Measurements from ENCODE around the gene DIABLO.
A peak's percentile ranks its signal among the peaks of the same experiment; 100 is the strongest.
"Not testable (repeated sequence)": the region's sequence is repeated elsewhere in the genome, so short reads cannot be mapped to it uniquely, and the experiment has no call there.

The DIABLO gene

GRCh38 chr12:122225683-122226365, at the start of gene DIABLO:
Gene DIABLO (minus strand): TSS chr12:122226052. CDS start chr12:122226014, 38 bp downstream.
- peak; percentile 100 for DNase-seq (ENCODE audit: low read depth in 2 of 2)

GRCh38 chr12:122275459-122275858, 49.6 kb upstream of the DIABLO start:
- no peak for DNase-seq (ENCODE audit: low read depth in 2 of 2)

GRCh38 chr12:122266230-122266901, 40.5 kb upstream of the DIABLO start, which contains the start of gene VPS33A:
Gene VPS33A (minus strand): TSS chr12:122266494. CDS start chr12:122266408, 86 bp downstream.
- peak; percentile 96 for DNase-seq (ENCODE audit: low read depth in 2 of 2)

GRCh38 chr12:122265886-122266229, 40.0 kb upstream of the DIABLO start:
- peak in 1 of 2 donors; percentile 15 for DNase-seq (ENCODE audit: low read depth in 2 of 2)

GRCh38 chr12:122265476-122265875, 39.6 kb upstream of the DIABLO start:
- DNase-seq (ENCODE audit: low read depth in 2 of 2) = no peak

- DNase-seq (ENCODE audit: low read depth in 2 of 2) = not testable (repeated sequence)
Observed at GRCh38 chr12:122260735-122261134, 34.9 kb upstream of the DIABLO start.

GRCh38 chr12:122258939-122259338, 33.1 kb upstream of the DIABLO start:
- not testable (repeated sequence) for DNase-seq (ENCODE audit: low read depth in 2 of 2)

- DNase-seq (ENCODE audit: low read depth in 2 of 2) = not testable (repeated sequence)
Observed at GRCh38 chr12:122258462-122258861, 32.6 kb upstream of the DIABLO start.

GRCh38 chr12:122250536-122250935, 24.7 kb upstream of the DIABLO start:
- DNase-seq (ENCODE audit: low read depth in 2 of 2) = no peak

GRCh38 chr12:122250047-122250446, 24.2 kb upstream of the DIABLO start:
- no peak for DNase-seq (ENCODE audit: low read depth in 2 of 2)

GRCh38 chr12:122245553-122245952, 19.7 kb upstream of the DIABLO start:
- DNase-seq (ENCODE audit: low read depth in 2 of 2) = no peak

GRCh38 chr12:122244565-122245371, 18.9 kb upstream of the DIABLO start:
- no peak for DNase-seq (ENCODE audit: low read depth in 2 of 2)

GRCh38 chr12:122243965-122244364, 18.1 kb upstream of the DIABLO start:
- DNase-seq (ENCODE audit: low read depth in 2 of 2) = no peak

GRCh38 chr12:122238861-122239260, 13.0 kb upstream of the DIABLO start:
- no peak for DNase-seq (ENCODE audit: low read depth in 2 of 2)

- DNase-seq (ENCODE audit: low read depth in 2 of 2) = no peak
Observed at GRCh38 chr12:122235741-122236140, 9.9 kb upstream of the DIABLO start.

GRCh38 chr12:122232691-122233090, 6.8 kb upstream of the DIABLO start:
- no peak for DNase-seq (ENCODE audit: low read depth in 2 of 2)

GRCh38 chr12:122230798-122231197, 4.9 kb upstream of the DIABLO start:
- no peak for DNase-seq (ENCODE audit: low read depth in 2 of 2)

- DNase-seq (ENCODE audit: low read depth in 2 of 2) = no peak
Observed at GRCh38 chr12:122228092-122228491, 2.2 kb upstream of the DIABLO start.

- peak; percentile 35 to 43 for DNase-seq (ENCODE audit: low read depth in 2 of 2)
Observed at GRCh38 chr12:122227341-122227740, 1.5 kb upstream of the DIABLO start.

- no peak for DNase-seq (ENCODE audit: low read depth in 2 of 2)
Observed at GRCh38 chr12:122226366-122227125, 694 bp upstream of the DIABLO start.

GRCh38 chr12:122216445-122216844, 9.4 kb downstream of the DIABLO start:
- DNase-seq (ENCODE audit: low read depth in 2 of 2) = no peak

- no peak for DNase-seq (ENCODE audit: low read depth in 2 of 2)
Observed at GRCh38 chr12:122215771-122216170, 10.1 kb downstream of the DIABLO start.

Data from stimulated activated CD8-positive, alpha-beta memory T cell treated with anti-CD3 and anti-CD28 coated beads, Interleukin-15, amount 100 ng/mL, for 48 hours (primary cell).